K562 (cell line): Measurements from ENCODE around the gene GULP1. TPM values are rescaled to one million over a fixed set of nuclear protein-coding genes. Genes with fewer than 3 reads are reported as not detected.

Source experiments
- ATAC-seq: fragments of 200-7000 bp; cut with Tn5 transposase; 3 replicates; pipeline ENCODE4 v1.9.1; 2020; ENCODE audit warnings: moderate library complexity
- BruUV-seq: library from RNA; stranded (reverse); fragments of 400-500 nt; replicated peaks from 2 replicates; lab custom pipeline; 2021; lab: Mats Ljungman, UMichigan
- CTCF ChIA-PET: fragments of 300-600 bp; formaldehyde crosslinking; extraction: SDS; loops from one replicate; lab custom pipeline; 2021; ENCODE audit warnings: low intra/inter-chr PET ratio; lab: Yijun Ruan, JAX
- POLR2A ChIA-PET: fragments of 300-600, 350-650 bp; sonication (Branson Sonifier 250); formaldehyde crosslinking; extraction: SDS; loops from one replicate; lab custom pipeline; 2021; ENCODE audit warnings: antibody characterized with exemption, inconsistent platforms; lab: Yijun Ruan, JAX
- DNase-seq, 4 experiments: peaks; one replicate each; pipeline versions ENCODE4 v3.0.0 to v3.0.0-alpha.2; 2011 to 2018; ENCODE audit warnings: low spot score in 3 of 4, mixed read lengths in 3 of 4; ENCODE audit errors: extremely low read depth in 1 of 4
- FAIRE-seq: peaks from 2 replicates; lab custom pipeline; 2011; peaks lifted over from hg19 to GRCh38; lab: Jason Lieb, UNC
- H2AFZ ChIP-seq: 2 replicates; pipeline ENCODE4 v1.6.0; 2011; ENCODE audit warnings: low read depth, low read length, control low read depth, inconsistent platforms
- H3K27ac ChIP-seq: fragments of 200-600 bp; 3 replicates; pipeline ENCODE4 v1.8.0; 2011; ENCODE audit warnings: low read depth, mild to moderate bottlenecking, control low read depth, inconsistent platforms, low read length, moderate library complexity, mixed read lengths; ENCODE audit errors: extremely low read depth
- H3K27me3 ChIP-seq, 2 experiments: fragments of 300-600 bp in 1 of 2; 2 replicates in 1 of 2; 3 replicates in 1 of 2; pipeline versions ENCODE4 v1.6.0 to v1.8.0; 2011; ENCODE audit warnings: inconsistent platforms in 2 of 2, low read length in 2 of 2, mild to moderate bottlenecking in 1 of 2, mixed read lengths in 1 of 2, moderate library complexity in 1 of 2; ENCODE audit not compliant: control insufficient read depth in 2 of 2, insufficient read depth in 2 of 2
- H3K36me3 ChIP-seq: fragments of 300-600 bp; 3 replicates; pipeline ENCODE4 v1.8.0; 2011; ENCODE audit warnings: mild to moderate bottlenecking, low read length, inconsistent platforms; ENCODE audit not compliant: control insufficient read depth, insufficient read depth
- H3K4me1 ChIP-seq, 2 experiments: fragments of 200-600 bp in 1 of 2; replicated peaks in 1 of 2; 2 replicates in 1 of 2; 3 replicates in 1 of 2; pipeline versions ENCODE4 v1.5.1 to v1.8.0; 2011; ENCODE audit warnings: inconsistent platforms in 2 of 2, low read length in 2 of 2, mild to moderate bottlenecking in 1 of 2, mixed read lengths in 1 of 2, moderate library complexity in 1 of 2; ENCODE audit not compliant: control insufficient read depth in 2 of 2, insufficient read depth in 2 of 2
- H3K4me2 ChIP-seq: 2 replicates; pipeline ENCODE4 v1.6.1; 2011; ENCODE audit warnings: low read length, control low read depth, inconsistent platforms, mixed read lengths; ENCODE audit not compliant: insufficient read depth
- H3K4me3 ChIP-seq: fragments of 200-600 bp; sonication (generic), shearing (Covaris generic); 2 replicates; pipeline ENCODE4 v1.5.1; 2016; ENCODE audit warnings: control low read depth, inconsistent platforms
- H3K79me2 ChIP-seq: fragments of 200-600 bp; 3 replicates; pipeline ENCODE4 v1.8.0; 2011; ENCODE audit warnings: low read length, inconsistent platforms; ENCODE audit not compliant: control insufficient read depth, insufficient read depth
- H3K9ac ChIP-seq, 2 experiments: 2 replicates each; pipeline versions ENCODE4 v1.6.0 to v1.6.1; 2011; ENCODE audit warnings: low read depth in 2 of 2, low read length in 2 of 2, control low read depth in 1 of 2, inconsistent platforms in 1 of 2, mild to moderate bottlenecking in 1 of 2, mixed read lengths in 1 of 2; ENCODE audit not compliant: insufficient read depth in 1 of 2
- H3K9me1 ChIP-seq: one replicate; pipeline ENCODE4 v1.6.0; 2011; ENCODE audit warnings: inconsistent platforms, mild to moderate bottlenecking, low read length, moderate library complexity; ENCODE audit not compliant: control insufficient read depth, insufficient read depth
- H3K9me3 ChIP-seq: replicated peaks from 2 replicates; pipeline ENCODE4 v1.5.1; 2011; ENCODE audit warnings: low read depth, low read length, inconsistent platforms; ENCODE audit not compliant: control insufficient read depth, insufficient read depth
- H4K20me1 ChIP-seq: replicated peaks from 2 replicates; pipeline ENCODE4 v1.6.1; 2011; ENCODE audit warnings: low read length, inconsistent platforms, mixed read lengths; ENCODE audit not compliant: control insufficient read depth, insufficient read depth
- RB1 ChIP-seq: fragments of 450-650 bp; IDR thresholded peaks from 2 replicates; pipeline ENCODE4 v1.6.1; 2017; ENCODE audit warnings: low read depth, mild to moderate bottlenecking
- ZNF140 ChIP-seq: fragments of 250-450 bp; sonication (Bioruptor Pico); IDR thresholded peaks from 2 replicates; pipeline ENCODE4 v1.8.0; 2021; ENCODE audit warnings: moderate library complexity, mild to moderate bottlenecking, inconsistent platforms
- ZNF592 ChIP-seq: fragments of 450-650 bp; IDR thresholded peaks from 2 replicates; pipeline ENCODE4 v1.6.1; 2017; ENCODE audit warnings: antibody characterized with exemption, mild to moderate bottlenecking
- WGBS: fragments of 100-300 bp; shearing (Covaris generic); methylation state at CpG from one replicate; pipeline ENCODE4 v1.1.6; 2016; ENCODE audit warnings: low coverage, mixed read lengths; ENCODE audit not compliant: insufficient coverage; ENCODE audit errors: missing lambda C conversion rate; 5-methylcytosine and 5-hydroxymethylcytosine counted together
- in situ Hi-C: fragments of 300-500 bp; cut with MboI; formaldehyde crosslinking; loops from 4 replicates; pipeline ENCODE4 v1.15.0; 2018; ENCODE audit warnings: inconsistent platforms, mixed read lengths
- intact Hi-C: fragments of 100-400 bp; cut with micrococcal nuclease; formaldehyde crosslinking; loops from 2 replicates; pipeline ENCODE4 v1.14.2; 2022
- polyA plus RNA-seq, 8 experiments: library from polyadenylated mRNA; depleted of rRNA in 4 of 8; stranded (reverse) in 5 of 8; unstranded in 3 of 8; fragments of >200 nt; fragmentation: Nextera tagmentation in 2 of 8; fragmentation: Illumina TruSeq in 1 of 8; extraction: Ambion mirVana in 2 of 8; extraction: Trizol in 1 of 8; gene quantifications; 2 replicates each; pipeline versions ENCODE4 v1.2.1 to v1.2.3, GENCODE V29; 2011 to 2014; ENCODE audit warnings: inconsistent platforms in 1 of 8, missing spikeins in 1 of 8
- total RNA-seq, 7 experiments: library from RNA; depleted of rRNA in 6 of 7; stranded (reverse); fragments of >200 nt in 6 of 7; fragmentation: Illumina TruSeq in 2 of 7; extraction: Trizol in 2 of 7; gene quantifications; 2 replicates each; pipeline versions ENCODE4 v1.2.1 to v1.2.3, GENCODE V29; 2011 to 2021; ENCODE audit warnings: low replicate concordance in 1 of 7
- TF ChIP-seq, protein P1 (sequence below), 2 experiments: fragments of 450-650 bp; IDR thresholded peaks; 2 replicates each; pipeline ENCODE4 v1.6.1; 2018; ENCODE audit warnings: mild to moderate bottlenecking in 2 of 2, low read depth in 1 of 2; ENCODE audit not compliant: partially characterized antibody in 2 of 2
- TF ChIP-seq, protein P2 (sequence below): sonication (generic); formaldehyde crosslinking; IDR thresholded peaks from 2 replicates; pipeline ENCODE4 v1.8.1; 2023; ENCODE audit warnings: missing genetic modification reagents, mild to moderate bottlenecking, borderline replicate concordance

Gene GULP1
- total and polyA plus RNA-seq, 9 of the 15 experiments (the other 6 are each of a cell fraction or from before 2014, with no cell fraction given), result 8.5 to 25.3 (median 19.5) TPM

- ATAC-seq (peak; percentile 20), DNase-seq (no peak), FAIRE-seq (no peak)
- Histone ChIP-seq H3K4me1 (peaks cover 6 to 14% of the 10 kb centered on the region in 2 experiments; a peak in 4 of 5 replicates), H3K36me3 (no peaks in the 10 kb centered on the region), H4K20me1 (no peaks in the 10 kb centered on the region), H3K9me1 (no peaks in the 10 kb centered on the region), H2AFZ (no peak overlapping the region), H3K4me2 (no peak overlapping the region; the same call in 1 of the 2 replicates), H3K79me2 (peaks cover 60% of the 10 kb centered on the region), H3K9ac (no peak overlapping the region), H3K27ac (peak overlapping the region; percentile 61), H3K4me3 (no peak overlapping the region), H3K9me3 (no peaks in the 10 kb centered on the region), H3K27me3 (no peaks in the 10 kb centered on the region)
- ChIA-PET POLR2A (interaction anchor here (0.7 to 1.4 kb wide), 3 partner anchors 11 to 34 kb away, joined by 3 read pairs; no protein-coding TSS in a partner anchor), CTCF (no interaction called here)
- intact Hi-C loops (no loop called here), in situ Hi-C loops (no loop called here)
- BruUV-seq, result no TSS peak
- WGBS, result 0% methylated on average over 1 of the region's 1 CpG
- TF ChIP-seq RB1 (no peak), ZNF592 (0 out of 2 replicates have a peak, but pooled peaks have one; percentile 9), ZNF140 (CRISPR knock-in tag) (0 out of 2 replicates have a peak, but pooled peaks have one; percentile 33)
- TF ChIP-seq, protein P1, sequence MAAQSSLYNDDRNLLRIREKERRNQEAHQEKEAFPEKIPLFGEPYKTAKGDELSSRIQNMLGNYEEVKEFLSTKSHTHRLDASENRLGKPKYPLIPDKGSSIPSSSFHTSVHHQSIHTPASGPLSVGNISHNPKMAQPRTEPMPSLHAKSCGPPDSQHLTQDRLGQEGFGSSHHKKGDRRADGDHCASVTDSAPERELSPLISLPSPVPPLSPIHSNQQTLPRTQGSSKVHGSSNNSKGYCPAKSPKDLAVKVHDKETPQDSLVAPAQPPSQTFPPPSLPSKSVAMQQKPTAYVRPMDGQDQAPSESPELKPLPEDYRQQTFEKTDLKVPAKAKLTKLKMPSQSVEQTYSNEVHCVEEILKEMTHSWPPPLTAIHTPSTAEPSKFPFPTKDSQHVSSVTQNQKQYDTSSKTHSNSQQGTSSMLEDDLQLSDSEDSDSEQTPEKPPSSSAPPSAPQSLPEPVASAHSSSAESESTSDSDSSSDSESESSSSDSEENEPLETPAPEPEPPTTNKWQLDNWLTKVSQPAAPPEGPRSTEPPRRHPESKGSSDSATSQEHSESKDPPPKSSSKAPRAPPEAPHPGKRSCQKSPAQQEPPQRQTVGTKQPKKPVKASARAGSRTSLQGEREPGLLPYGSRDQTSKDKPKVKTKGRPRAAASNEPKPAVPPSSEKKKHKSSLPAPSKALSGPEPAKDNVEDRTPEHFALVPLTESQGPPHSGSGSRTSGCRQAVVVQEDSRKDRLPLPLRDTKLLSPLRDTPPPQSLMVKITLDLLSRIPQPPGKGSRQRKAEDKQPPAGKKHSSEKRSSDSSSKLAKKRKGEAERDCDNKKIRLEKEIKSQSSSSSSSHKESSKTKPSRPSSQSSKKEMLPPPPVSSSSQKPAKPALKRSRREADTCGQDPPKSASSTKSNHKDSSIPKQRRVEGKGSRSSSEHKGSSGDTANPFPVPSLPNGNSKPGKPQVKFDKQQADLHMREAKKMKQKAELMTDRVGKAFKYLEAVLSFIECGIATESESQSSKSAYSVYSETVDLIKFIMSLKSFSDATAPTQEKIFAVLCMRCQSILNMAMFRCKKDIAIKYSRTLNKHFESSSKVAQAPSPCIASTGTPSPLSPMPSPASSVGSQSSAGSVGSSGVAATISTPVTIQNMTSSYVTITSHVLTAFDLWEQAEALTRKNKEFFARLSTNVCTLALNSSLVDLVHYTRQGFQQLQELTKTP (IDR thresholded peaks at IDR 0.05; ENCODE audit: low read depth in 1 of 2, partially characterized antibody in 2 of 2), result peak in 1 of 2 experiments; percentile 14
- TF ChIP-seq, protein P2, sequence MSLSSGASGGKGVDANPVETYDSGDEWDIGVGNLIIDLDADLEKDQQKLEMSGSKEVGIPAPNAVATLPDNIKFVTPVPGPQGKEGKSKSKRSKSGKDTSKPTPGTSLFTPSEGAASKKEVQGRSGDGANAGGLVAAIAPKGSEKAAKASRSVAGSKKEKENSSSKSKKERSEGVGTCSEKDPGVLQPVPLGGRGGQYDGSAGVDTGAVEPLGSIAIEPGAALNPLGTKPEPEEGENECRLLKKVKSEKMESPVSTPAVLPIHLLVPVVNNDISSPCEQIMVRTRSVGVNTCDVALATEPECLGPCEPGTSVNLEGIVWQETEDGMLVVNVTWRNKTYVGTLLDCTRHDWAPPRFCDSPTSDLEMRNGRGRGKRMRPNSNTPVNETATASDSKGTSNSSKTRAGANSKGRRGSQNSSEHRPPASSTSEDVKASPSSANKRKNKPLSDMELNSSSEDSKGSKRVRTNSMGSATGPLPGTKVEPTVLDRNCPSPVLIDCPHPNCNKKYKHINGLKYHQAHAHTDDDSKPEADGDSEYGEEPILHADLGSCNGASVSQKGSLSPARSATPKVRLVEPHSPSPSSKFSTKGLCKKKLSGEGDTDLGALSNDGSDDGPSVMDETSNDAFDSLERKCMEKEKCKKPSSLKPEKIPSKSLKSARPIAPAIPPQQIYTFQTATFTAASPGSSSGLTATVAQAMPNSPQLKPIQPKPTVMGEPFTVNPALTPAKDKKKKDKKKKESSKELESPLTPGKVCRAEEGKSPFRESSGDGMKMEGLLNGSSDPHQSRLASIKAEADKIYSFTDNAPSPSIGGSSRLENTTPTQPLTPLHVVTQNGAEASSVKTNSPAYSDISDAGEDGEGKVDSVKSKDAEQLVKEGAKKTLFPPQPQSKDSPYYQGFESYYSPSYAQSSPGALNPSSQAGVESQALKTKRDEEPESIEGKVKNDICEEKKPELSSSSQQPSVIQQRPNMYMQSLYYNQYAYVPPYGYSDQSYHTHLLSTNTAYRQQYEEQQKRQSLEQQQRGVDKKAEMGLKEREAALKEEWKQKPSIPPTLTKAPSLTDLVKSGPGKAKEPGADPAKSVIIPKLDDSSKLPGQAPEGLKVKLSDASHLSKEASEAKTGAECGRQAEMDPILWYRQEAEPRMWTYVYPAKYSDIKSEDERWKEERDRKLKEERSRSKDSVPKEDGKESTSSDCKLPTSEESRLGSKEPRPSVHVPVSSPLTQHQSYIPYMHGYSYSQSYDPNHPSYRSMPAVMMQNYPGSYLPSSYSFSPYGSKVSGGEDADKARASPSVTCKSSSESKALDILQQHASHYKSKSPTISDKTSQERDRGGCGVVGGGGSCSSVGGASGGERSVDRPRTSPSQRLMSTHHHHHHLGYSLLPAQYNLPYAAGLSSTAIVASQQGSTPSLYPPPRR (CRISPR knock-in tag), result no peak
Observed at GRCh38 chr2:188326290-188326668, 34.6 kb downstream of the GULP1 start.
